NT2/D1 (cell line): ENCODE measurements around the gene JOSD1.

Experiments
- SUZ12 ChIP-seq: IDR thresholded peaks from 2 replicates; pipeline ENCODE4 v1.6.1; 2011; ENCODE audit not compliant: insufficient read length, insufficient read depth; ENCODE audit errors: extremely low read depth
- YY1 ChIP-seq: IDR thresholded peaks from 2 replicates; pipeline ENCODE4 v1.6.1; 2011; ENCODE audit not compliant: insufficient read length, insufficient read depth
- ZNF274 ChIP-seq: IDR thresholded peaks from 2 replicates; pipeline ENCODE4 v1.6.1; 2011; ENCODE audit warnings: mild to moderate bottlenecking, low read depth, low read length

GRCh38 chr22:38705235-38706100 lies 4.7 kb upstream of the JOSD1 start, which contains the start of gene GTPBP1:
- TF ChIP-seq YY1: peak; percentile 55
- TF ChIP-seq ZNF274: no peak
- TF ChIP-seq SUZ12: no peak
